Ishikawa (cell line): ENCODE data around the gene SERHL2.
A peak's percentile ranks its signal among the peaks of the same experiment; 100 is the strongest.

Experiments used
- CEBPB ChIP-seq: IDR thresholded peaks from 2 replicates; pipeline ENCODE4 v1.6.1; 2012
- CREB1 ChIP-seq: IDR thresholded peaks from 2 replicates; pipeline ENCODE4 v1.6.1; 2012; ENCODE audit warnings: low read depth
- EGR1 ChIP-seq: IDR thresholded peaks from 2 replicates; pipeline ENCODE4 v1.6.1; 2012
- EP300 ChIP-seq: IDR thresholded peaks from 2 replicates; pipeline ENCODE4 v1.6.1; 2012; ENCODE audit warnings: borderline replicate concordance
- FOXM1 ChIP-seq: IDR thresholded peaks from 2 replicates; pipeline ENCODE4 v1.6.1; 2012; ENCODE audit warnings: low read depth, borderline replicate concordance
- NFIC ChIP-seq: IDR thresholded peaks from 2 replicates; pipeline ENCODE4 v1.6.1; 2012
- RAD21 ChIP-seq: IDR thresholded peaks from 2 replicates; pipeline ENCODE4 v1.6.1; 2012; ENCODE audit warnings: low read depth
- TAF1 ChIP-seq: IDR thresholded peaks from 2 replicates; pipeline ENCODE4 v1.6.1; 2012; ENCODE audit warnings: low read depth, mild to moderate bottlenecking
- TCF12 ChIP-seq: IDR thresholded peaks from 2 replicates; pipeline ENCODE4 v1.6.1; 2012; ENCODE audit warnings: low read depth
- TEAD4 ChIP-seq: IDR thresholded peaks from 2 replicates; pipeline ENCODE4 v1.6.1; 2012
- YY1 ChIP-seq: IDR thresholded peaks from 2 replicates; pipeline ENCODE4 v1.6.1; 2012; ENCODE audit warnings: low read depth
- ZBTB7A ChIP-seq: IDR thresholded peaks from 2 replicates; pipeline ENCODE4 v1.6.1; 2012; ENCODE audit warnings: low read depth
- TF ChIP-seq, protein P1 (sequence below): IDR thresholded peaks from 2 replicates; pipeline ENCODE4 v1.6.1; 2012
- TF ChIP-seq, protein P2 (sequence below): IDR thresholded peaks from 2 replicates; pipeline ENCODE4 v1.6.1; 2012; ENCODE audit warnings: low read depth, mild to moderate bottlenecking
- TF ChIP-seq, protein P3 (sequence below): IDR thresholded peaks from 2 replicates; pipeline ENCODE4 v1.6.1; 2012

SERHL2 gene

DNA sequence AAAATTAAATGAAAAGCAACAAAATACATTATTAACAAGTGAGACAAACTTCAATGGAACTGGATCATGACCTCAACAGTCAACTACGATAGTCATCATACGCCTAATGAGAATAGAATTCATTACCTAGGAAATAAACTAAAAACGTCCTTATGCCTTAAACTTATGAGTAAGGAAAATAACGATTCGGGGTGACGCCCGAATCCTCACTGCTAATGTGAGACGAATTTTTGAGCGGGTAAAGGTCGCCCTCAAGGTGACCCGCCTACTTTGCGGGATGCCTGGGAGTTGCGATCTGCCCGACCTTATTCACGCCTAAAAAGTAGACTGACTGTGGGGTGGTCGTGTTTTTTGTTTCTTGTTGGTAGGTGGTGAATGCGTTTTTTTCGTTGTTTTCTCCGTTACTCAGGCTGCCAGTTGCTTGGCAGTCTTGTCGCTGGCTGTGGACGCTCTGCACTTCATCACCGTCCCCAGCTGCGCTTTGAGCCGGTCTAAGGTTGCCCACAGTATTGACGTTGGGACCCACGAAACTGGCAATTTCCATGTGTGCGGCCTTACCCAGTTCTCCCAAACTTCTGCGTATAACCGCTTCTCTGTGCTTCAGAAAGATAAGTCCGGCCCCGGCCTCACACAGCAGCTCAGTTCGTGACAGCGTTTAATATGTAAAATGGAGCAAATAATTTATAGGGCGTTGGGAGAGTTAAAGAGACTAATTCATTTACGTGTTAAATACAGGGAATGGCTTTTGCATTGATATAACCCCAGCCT lies 61.5 kb downstream of the SERHL2 start:
- no peak; the same call in 1 of the 2 replicates for TF ChIP-seq TAF1
- peak; percentile 73 for TF ChIP-seq TEAD4
- TF ChIP-seq, protein P1, sequence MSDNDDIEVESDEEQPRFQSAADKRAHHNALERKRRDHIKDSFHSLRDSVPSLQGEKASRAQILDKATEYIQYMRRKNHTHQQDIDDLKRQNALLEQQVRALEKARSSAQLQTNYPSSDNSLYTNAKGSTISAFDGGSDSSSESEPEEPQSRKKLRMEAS: peak; percentile 72
- peak; percentile 65 for TF ChIP-seq NFIC
- TF ChIP-seq, protein P2, sequence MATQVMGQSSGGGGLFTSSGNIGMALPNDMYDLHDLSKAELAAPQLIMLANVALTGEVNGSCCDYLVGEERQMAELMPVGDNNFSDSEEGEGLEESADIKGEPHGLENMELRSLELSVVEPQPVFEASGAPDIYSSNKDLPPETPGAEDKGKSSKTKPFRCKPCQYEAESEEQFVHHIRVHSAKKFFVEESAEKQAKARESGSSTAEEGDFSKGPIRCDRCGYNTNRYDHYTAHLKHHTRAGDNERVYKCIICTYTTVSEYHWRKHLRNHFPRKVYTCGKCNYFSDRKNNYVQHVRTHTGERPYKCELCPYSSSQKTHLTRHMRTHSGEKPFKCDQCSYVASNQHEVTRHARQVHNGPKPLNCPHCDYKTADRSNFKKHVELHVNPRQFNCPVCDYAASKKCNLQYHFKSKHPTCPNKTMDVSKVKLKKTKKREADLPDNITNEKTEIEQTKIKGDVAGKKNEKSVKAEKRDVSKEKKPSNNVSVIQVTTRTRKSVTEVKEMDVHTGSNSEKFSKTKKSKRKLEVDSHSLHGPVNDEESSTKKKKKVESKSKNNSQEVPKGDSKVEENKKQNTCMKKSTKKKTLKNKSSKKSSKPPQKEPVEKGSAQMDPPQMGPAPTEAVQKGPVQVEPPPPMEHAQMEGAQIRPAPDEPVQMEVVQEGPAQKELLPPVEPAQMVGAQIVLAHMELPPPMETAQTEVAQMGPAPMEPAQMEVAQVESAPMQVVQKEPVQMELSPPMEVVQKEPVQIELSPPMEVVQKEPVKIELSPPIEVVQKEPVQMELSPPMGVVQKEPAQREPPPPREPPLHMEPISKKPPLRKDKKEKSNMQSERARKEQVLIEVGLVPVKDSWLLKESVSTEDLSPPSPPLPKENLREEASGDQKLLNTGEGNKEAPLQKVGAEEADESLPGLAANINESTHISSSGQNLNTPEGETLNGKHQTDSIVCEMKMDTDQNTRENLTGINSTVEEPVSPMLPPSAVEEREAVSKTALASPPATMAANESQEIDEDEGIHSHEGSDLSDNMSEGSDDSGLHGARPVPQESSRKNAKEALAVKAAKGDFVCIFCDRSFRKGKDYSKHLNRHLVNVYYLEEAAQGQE: no peak
- 0 out of 2 replicates have a peak, but pooled peaks have one; percentile 20 for TF ChIP-seq CREB1
- peak; percentile 72 for TF ChIP-seq EP300
- no peak; the same call in 1 of the 2 replicates for TF ChIP-seq FOXM1
- TF ChIP-seq RAD21: 0 out of 2 replicates have a peak, but pooled peaks have one; percentile 0
- no peak; the same call in 1 of the 2 replicates for TF ChIP-seq ZBTB7A
- peak; percentile 73; the same call in 1 of the 2 replicates for TF ChIP-seq YY1
- 0 out of 2 replicates have a peak, but pooled peaks have one; percentile 54 for TF ChIP-seq CEBPB
- TF ChIP-seq, protein P3, sequence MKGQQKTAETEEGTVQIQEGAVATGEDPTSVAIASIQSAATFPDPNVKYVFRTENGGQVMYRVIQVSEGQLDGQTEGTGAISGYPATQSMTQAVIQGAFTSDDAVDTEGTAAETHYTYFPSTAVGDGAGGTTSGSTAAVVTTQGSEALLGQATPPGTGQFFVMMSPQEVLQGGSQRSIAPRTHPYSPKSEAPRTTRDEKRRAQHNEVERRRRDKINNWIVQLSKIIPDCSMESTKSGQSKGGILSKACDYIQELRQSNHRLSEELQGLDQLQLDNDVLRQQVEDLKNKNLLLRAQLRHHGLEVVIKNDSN: peak; percentile 65
- TF ChIP-seq EGR1: peak; percentile 44; the same call in 1 of the 2 replicates
- peak; percentile 91 for TF ChIP-seq TCF12

DNA sequence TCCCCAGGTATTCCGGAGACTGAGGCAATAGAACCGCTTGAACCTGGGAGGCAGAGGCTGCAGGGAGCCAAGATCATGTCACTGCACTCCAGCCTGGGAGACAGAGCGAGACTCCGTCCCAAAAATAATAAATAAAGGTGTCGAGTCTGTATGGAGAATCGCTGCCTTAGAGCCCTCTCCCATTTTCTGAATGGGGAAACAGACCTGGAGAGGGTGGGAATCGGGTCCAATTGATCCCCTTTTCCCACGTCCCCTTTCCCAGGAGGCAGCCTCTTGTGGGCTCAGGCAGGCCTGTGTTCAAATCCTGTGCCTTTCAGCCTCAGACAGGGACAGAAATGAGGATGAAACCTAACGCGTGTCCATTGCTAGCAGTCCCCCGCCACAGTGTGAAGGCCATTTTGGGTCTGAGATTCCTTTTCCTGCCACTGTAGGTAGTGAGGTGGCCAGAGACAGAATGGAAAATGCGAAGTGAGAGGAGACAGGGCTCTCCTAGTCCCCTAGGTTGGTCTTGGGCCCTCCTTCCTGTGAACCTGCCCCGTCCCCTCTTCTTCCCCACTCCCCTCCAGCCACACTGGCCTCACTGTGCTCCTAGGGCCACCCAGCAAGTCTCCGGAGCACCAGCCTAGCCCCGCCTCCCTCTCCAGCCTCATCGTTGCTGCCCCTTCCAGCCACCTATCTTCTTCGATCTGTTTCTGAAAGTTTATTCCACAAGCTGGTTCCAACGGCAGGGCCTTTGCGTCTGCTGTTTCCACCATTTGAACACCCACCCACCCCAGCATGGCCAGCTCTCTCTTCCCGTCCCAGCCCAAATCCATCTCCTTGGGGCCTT lies 63.6 kb downstream of the SERHL2 start:
- no peak for TF ChIP-seq ZBTB7A

- TF ChIP-seq TAF1 (no peak), TEAD4 (no peak)
Observed at GRCh38 chr22:42619261-42620063, 65.7 kb downstream of the SERHL2 start.

DNA sequence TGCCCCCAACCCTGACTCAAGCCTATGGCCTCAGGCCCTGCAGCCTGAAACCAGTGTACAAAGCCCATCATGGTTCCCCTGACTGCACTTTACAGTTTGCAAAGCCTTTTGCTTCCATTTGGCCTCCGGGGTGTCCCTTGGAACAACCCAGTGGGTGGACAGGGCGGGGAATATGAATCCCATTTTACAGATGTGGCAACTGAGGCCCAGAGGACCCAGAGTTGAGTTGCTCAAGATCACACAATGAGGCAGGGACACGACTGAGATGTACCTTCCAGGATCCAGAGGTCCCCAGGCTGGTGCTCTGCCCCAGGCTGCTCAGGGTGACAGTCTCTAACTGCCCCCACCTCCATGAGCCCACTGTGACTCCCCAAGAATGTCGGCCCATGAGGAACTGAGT lies 66.3 kb downstream of the SERHL2 start:
- TF ChIP-seq TEAD4 (no peak), YY1 (no peak), EP300 (no peak), CEBPB (no peak), NFIC (no peak), FOXM1 (no peak), TCF12 (no peak), EGR1 (no peak), CREB1 (no peak), TAF1 (no peak), RAD21 (no peak), ZBTB7A (no peak)
- TF ChIP-seq, protein P1: no peak
- TF ChIP-seq, protein P3: no peak
- TF ChIP-seq, protein P2: no peak
